ENCODE data around the gene STIL.

Gene STIL

GRCh38 chr1:47216278-47217059 lies 97.5 kb downstream of the STIL start:
- TF ChIP-seq CTCF (conservative IDR thresholded peaks at IDR 0.05; ENCODE audit: low read depth, low read length): no peak
- no peak for DNase-seq (ENCODE audit: low read depth)
- H3K4me3 ChIP-seq (ENCODE audit: low read length): no peak overlapping the region

DNA sequence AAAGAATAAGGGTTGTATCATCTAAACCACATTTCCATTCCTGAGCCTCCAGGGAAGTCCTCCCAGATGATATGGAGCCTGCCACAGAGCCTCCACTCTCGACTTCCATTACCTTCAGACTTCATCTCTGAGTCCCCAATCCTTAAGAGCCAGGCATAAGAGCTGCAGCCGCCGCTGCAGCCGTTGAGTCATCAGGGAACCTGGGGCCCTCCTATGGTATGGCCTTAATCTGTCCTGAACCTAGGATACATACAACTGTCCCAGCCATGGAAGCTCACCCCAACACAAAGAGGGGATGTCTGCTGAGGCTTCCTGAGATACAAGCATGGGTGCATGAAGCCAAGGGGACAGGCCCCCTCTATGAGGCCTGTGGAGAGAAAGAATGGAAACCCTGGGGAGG lies 98.2 kb downstream of the STIL start:
- H3K4me3 ChIP-seq (ENCODE audit: low read length): no peak overlapping the region
- DNase-seq (ENCODE audit: low read depth): no peak
- no peak for TF ChIP-seq CTCF (conservative IDR thresholded peaks at IDR 0.05; ENCODE audit: low read depth, low read length)

DNA sequence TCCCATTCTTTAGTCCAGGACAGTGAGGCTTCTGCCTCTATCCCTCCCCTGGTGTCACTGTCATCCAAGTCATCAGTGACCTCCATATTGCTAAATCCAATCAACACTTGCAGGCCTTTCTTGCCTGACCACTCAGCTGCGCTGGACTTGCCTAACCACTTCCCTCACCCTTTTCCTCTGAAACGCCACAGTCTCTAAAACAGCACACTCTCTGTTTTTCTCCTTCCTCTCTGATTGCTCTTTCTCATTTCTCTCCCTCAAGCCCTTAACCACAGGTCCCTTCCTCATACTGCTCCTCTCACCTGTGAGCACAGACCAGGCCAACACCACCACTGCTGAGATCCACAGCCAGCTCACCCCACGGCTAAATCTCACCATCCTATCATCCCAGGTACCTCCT lies 99.4 kb downstream of the STIL start:
- no peak overlapping the region for H3K4me3 ChIP-seq (ENCODE audit: low read length)
- no peak for TF ChIP-seq CTCF (conservative IDR thresholded peaks at IDR 0.05; ENCODE audit: low read depth, low read length)
- no peak for DNase-seq (ENCODE audit: low read depth)

DNA sequence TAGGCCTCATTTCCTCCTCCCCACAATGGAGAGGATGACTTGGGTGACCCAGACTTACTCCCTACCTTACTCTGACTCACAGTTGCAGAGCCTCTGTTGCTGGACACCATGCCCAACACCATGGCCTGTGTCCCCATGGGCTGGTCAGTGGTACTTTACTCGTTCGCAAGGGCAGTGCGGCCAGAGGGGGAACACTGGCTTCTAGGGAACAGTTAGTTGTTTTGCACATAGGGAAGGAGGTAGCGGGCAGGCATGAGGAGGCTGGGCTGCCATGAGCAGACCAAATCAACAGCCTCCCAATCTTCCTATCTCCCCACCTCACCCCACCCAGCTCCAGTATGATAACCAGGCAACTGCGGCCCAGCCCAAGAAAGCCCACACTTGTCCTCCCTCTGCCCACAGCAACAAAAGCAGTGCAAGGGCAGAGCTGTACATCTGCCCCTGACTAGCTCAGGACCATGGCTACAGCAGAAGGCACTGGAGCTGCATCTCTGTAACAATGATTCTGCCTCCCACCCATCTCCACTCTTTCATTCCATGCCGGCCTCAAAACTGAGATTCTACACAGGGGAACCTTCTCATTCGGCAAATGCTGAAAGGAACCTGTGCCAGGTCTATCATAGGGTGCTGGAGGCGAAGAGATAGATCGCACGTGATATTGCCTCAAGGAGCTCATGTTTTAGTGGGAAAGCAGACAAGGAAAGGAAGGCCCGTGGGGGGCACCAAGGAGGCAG lies 100.5 kb downstream of the STIL start:
- no peak overlapping the region for H3K4me3 ChIP-seq (ENCODE audit: low read length)
- DNase-seq (ENCODE audit: low read depth): no peak
- TF ChIP-seq CTCF (conservative IDR thresholded peaks at IDR 0.05; ENCODE audit: low read depth, low read length): no peak

DNA sequence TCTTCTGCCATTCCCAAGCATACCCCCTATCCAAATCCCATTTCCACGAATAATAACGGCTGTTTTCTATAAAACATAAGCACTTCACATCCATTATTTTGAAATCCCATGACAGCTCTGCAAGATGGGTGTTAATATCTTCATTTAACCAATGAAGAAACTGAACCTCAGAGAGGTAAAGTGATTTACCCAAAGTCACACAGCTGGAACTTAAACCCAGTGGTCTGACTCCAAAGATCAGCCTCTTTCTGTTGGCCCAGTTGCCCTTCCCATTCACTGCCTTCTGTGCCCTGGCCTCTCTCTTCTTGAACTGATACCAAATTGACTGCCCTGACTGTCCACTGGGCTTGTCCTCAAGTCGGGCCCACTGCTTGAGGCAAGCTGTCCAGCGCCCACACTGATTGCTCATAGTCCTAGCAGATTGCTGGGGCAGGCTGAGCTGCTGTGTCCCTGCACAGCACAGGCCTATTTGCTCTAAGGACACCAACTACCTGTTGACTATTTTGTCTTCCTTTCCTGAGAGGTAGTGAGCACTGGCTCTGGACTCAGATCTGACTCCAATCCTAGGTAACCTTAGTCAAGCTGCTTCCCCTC lies 101.2 kb downstream of the STIL start:
- no peak for DNase-seq (ENCODE audit: low read depth)
- H3K4me3 ChIP-seq (ENCODE audit: low read length): no peak overlapping the region
- no peak for TF ChIP-seq CTCF (conservative IDR thresholded peaks at IDR 0.05; ENCODE audit: low read depth, low read length)

DNA sequence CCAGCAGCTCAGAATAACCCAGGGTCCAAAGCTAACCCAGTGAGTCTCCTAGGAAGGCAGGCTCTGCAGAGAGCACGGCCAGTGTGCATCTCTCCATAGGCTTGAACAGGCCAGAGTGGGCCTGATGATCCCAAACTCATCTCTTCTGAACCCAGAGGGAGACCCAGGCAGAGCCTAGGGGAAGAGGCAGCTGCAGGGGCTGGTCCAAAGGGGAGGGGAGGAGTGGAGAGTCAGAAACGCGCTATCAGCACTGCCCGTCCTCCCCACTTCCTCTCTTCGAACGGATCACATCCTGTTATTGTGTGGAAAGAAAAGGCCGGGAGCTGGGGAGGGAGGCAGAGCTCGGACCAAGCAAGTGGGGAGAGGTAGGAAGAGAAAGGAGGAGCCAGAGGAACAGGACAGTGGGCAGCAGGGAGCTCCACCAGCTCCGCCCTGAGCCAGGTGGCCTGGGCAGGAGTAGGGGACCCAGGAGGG lies 102.1 kb downstream of the STIL start:
- no peak for DNase-seq (ENCODE audit: low read depth)
- H3K4me3 ChIP-seq (ENCODE audit: low read length): no peak overlapping the region
- TF ChIP-seq CTCF (conservative IDR thresholded peaks at IDR 0.05; ENCODE audit: low read depth, low read length): no peak

Data from retinal pigment epithelial cell (primary cell).